Iris pigment epithelial cell (primary cell): ENCODE data around the gene EML1.

Experiments
- DNase-seq: peaks from one replicate; pipeline ENCODE4 v3.0.0-alpha.2; 2011; ENCODE audit warnings: low read depth

Gene EML1

GRCh38 chr14:99793213-99794150 lies at the start of gene EML1:
Gene EML1 (plus strand): TSS chr14:99793413. CDS start chr14:99793477, 64 bp downstream.
- DNase-seq = peak; percentile 75

DNA sequence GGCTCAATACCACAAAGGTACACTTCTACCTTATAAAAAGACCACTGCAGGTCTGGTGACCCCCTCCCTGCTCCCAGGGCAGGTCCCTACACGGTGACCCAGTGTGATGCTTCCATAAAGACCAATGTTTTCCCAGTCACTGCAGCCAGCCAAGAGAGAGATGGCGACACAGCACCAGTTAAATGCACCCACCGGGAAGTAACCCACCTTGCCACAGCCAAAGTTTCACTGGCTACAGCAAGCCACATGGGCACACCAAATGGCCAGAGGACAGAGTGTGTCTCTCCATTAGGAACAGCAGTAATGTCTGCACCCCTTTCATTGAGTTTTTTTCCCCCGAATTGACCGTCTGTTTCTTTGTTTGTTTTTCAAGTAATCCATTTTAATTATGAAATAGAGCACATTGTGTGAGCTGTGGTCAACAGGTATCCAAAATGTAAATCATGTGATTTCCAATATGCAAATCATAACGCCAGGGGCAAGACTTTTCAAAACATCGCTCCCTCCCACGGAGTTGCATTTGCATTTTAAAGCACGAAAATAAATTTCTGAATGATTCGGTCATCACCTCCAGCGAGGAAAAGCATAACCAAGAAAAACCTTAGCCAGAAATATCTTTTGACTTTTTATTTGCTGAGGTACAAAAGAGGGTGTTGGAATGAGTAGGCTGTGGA lies 48.9 kb upstream of the EML1 start:
- DNase-seq = peak; percentile 55

GRCh38 chr14:99744873-99745224 lies 48.4 kb upstream of the EML1 start:
- no peak for DNase-seq

DNA sequence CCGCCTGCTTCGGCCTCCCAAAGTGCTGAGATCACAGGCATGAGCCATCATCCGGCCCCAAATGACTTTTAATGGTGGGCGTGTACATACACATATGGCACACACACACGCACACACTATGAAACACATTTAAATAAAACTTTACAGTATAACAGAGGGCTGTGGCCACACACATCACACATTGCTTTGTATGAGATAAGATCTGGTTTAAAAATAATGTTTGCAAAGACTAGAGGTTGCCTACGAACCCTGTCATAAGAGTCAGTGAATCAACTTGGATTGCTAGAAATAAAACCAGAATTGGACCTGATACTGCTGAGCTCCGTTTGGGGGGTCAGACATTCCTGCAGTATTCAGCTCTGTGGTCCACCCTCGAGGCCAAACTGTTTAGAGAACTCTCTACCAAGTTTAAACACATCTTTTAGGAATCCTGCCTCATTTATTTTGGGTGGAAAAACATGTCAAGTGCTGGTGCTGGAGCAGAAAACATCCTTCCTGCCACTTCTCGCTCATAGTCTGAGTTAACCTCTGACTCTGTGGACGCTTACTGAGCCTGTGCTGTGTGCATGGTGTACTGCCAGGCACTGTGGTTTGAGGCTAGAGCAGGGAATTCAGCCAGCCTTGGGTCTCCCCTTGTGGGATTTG lies 47.8 kb upstream of the EML1 start:
- DNase-seq = peak; percentile 59

- no peak for DNase-seq
These were observed 46.0 kb upstream of the EML1 start for GRCh38 chr14:99747167-99747566.

DNA sequence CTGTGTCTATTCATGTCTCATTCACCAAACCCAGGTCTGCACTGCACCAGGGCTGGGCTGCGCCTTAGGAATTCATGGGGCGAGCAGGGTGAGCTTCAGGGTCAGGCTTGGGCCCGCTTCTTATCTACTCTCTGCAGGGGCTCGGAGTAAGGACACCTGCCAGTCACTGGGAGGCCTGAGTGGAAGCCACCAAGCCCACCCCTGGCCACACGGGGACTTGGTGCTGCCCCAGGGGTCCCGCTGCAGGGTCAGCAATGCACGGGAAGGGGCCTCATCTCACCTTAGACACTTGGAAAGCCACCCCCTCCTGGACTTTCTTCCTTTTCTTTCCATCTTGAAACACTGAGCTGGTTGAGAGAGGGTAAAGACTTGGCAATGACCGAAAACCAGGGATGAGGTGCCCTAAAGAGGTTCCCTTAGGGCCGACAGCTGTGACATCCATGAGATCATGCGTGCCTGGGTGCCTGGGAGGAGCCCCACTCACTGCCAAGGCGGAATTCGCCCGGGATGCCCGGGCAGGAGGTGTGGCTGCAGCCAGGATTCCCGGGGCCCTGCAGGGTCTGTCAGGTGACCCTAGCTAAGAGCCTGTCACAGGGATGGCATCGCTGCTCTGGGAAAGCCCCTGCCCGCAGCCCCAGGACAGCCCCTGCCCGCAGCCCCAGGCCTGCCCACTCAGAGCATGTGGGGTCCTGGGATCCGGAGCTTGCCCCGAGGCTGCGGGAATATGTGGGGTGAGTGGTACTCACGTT lies 45.5 kb upstream of the EML1 start:
- DNase-seq = no peak

DNA sequence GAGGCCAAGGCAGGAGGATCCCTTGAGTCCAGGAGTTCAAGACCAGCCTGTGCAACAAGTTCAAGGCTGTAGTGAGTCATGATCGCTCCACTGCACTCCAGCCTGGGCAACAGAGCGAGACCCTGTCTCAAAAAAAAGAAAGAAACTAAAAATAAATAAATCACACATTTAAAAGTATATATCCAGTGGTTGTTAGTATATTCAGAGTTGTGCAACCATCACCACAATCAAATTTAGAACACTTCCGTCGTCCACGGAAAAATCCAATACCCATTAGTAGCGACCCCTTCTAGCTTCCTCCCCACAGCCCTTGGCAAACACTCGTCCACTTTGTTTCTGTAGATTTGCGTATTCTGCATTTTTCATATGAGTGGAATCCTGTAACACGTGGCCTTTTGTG lies 44.7 kb upstream of the EML1 start:
- DNase-seq = no peak

- DNase-seq = no peak
These were observed 44.1 kb upstream of the EML1 start for GRCh38 chr14:99749142-99749541.

- DNase-seq = no peak
These were observed 43.2 kb upstream of the EML1 start for GRCh38 chr14:99749763-99750715.

DNA sequence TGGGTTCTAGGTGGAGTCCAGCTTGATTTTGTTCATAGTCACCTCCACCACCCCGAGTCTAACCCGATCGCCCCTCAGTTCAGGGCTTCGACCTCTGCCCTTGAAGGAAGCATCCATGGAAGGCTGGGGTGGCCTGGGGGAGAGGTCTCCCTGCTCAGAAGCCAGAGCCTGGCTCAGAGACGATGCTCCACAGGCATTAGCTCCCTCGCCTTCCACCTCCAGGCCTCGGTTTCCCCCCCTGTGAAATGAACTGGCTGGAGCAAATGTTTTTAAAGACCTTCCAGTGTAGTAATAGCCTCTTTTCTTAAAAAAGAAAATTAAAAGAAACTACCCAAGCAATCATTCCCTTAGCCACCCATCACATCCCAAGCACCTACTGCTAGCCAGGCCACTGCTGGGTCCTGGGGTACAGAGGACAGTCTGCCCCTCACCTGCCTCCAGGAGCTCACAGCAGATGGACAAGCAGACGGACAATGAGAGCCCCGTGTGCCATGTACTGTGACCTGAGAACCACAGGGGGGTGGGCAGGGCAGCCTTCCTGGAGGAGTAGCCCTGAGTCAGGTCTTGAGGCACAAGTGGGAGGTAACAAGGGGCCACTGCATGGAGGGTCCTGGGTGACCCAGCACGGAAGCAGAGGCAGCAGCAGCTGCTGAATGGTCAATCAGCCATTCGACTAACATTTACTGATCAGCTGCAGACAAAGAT lies 42.3 kb upstream of the EML1 start:
- DNase-seq = no peak

GRCh38 chr14:99751539-99752485 lies 41.4 kb upstream of the EML1 start:
- peak; percentile 45 for DNase-seq

DNA sequence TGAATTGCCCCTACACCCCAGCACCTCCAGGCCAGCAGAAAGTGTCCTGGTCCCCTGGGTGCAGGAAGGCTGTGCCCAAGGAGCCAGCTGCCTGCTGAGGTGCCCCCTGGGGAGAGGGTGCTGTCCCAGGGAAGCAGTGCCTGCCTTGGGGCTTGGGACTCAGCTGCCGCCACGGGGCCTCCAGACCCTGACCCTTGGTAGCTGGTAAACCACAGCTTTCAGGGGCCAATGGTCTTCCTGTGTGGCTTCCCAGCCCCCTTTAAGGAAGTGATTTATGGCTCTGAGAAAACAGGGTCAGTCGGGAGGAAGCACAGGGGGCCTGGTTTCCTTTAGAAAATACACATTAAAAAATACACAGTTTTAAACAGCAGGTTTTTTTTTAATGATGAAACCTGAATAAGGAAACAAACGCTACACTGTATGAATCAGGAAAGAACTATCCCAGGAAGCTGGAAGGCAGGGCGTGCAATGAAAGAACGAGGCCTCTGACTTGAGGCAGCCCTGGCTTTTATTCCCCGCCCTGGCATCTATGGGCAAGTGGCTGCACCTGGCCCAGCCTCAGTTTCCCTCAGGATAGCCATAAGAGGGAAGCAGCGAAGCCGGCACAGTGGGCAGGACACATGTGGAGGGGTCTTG lies 40.6 kb upstream of the EML1 start:
- peak; percentile 77 for DNase-seq

GRCh38 chr14:99753225-99754140 lies 39.7 kb upstream of the EML1 start:
- no peak for DNase-seq

- no peak for DNase-seq
These were observed 38.8 kb upstream of the EML1 start for GRCh38 chr14:99754141-99755067.

DNA sequence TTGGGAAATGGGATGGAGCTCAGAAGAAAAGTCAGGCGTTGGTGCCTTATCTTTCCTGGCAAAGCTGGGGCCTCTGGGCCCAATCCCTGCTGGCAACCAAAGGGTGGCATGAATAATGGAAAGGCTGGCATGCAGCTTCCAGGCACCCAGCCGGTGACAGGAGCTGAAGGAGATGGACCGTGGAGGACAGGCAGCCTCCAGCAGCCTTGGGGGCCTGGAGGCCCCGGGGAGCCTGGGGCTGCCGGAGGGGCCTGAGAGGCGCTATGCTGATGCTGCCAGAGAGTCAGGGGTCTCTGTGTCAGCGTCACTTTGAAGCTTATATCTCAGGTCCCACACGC lies 38.2 kb upstream of the EML1 start:
- no peak for DNase-seq
